Activated T-helper 2 cell treated with anti-CD3 and anti-CD28 coated beads, Interferon-gamma antibody, Interleukin-2, Interleukin-4, amounts not matched to agents 10 μg/mL and 5 μg/mL and 100 μg/mL, durations not matched to agents 14 hours and 24 hours and 36 hours (primary cell): Measurements from ENCODE around the gene C13orf42. TPM values are rescaled to one million over a fixed set of nuclear protein-coding genes. Genes with fewer than 3 reads are reported as not detected.
A peak's percentile ranks its signal among the peaks of the same experiment; 100 is the strongest.
"Not testable (repeated sequence)": the region's sequence is repeated elsewhere in the genome, so short reads cannot be mapped to it uniquely, and the experiment has no call there.

Source experiments
- DNase-seq: peaks from one replicate; pipeline ENCODE4 v3.0.0; 2021; ENCODE audit warnings: low spot score
- H3K27ac Mint-ChIP-seq: one replicate; pipeline ENCODE4 v1.8.0; 2021; ENCODE audit warnings: mixed read lengths
- H3K27me3 Mint-ChIP-seq: one replicate; pipeline ENCODE4 v1.8.0; 2021; ENCODE audit warnings: low read depth, mixed read lengths
- H3K36me3 Mint-ChIP-seq: one replicate; pipeline ENCODE4 v1.8.0; 2021; ENCODE audit warnings: low read depth, mixed read lengths
- H3K4me1 Mint-ChIP-seq: one replicate; pipeline ENCODE4 v1.8.0; 2021; ENCODE audit warnings: low read depth, mixed read lengths
- H3K4me3 Mint-ChIP-seq: one replicate; pipeline ENCODE4 v1.8.0; 2021; ENCODE audit warnings: low read depth, mild to moderate bottlenecking, moderate library complexity, mixed read lengths
- H3K9me3 Mint-ChIP-seq: one replicate; pipeline ENCODE4 v1.8.0; 2021; ENCODE audit warnings: mixed read lengths
- intact Hi-C: fragments of 100-400 bp; cut with micrococcal nuclease; formaldehyde crosslinking; loops from one replicate; pipeline ENCODE4 v1.15.1; 2023
- total RNA-seq: library from RNA; stranded (reverse); gene quantifications from 2 replicates; pipeline ENCODE4 v1.2.3, GENCODE V29; 2022

The C13orf42 gene
- total RNA-seq, 1 donor from 2014 or later = not detected

DNA sequence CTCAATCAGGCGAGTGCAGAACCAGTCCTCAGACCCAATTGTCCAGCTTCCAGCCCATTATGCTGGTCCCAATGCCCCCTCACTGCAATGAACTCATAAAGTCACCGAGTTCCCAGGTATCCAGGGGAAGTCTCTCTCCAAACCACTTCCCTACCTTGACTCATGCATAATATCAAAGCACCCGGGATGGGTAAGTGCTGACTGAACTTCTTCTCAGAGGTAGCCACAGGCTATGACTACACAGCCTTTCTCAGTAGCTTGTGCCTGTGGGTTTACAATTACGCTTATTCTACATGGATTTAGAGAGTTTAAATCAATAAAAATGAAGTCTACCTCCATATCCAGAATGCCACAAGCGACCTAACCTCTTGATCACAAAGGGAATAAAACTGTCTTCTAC is 1.7 kb upstream of the C13orf42 start:
- no peak overlapping the region for H3K27ac Mint-ChIP-seq
- H3K4me3 Mint-ChIP-seq = no peak overlapping the region
- intact Hi-C loops = no loop called here
- H3K4me1 Mint-ChIP-seq = no peaks in the 10 kb centered on the region
- H3K36me3 Mint-ChIP-seq = no peaks in the 10 kb centered on the region
- no peak for DNase-seq
- peaks cover 8% of the 10 kb centered on the region for H3K27me3 Mint-ChIP-seq
- peaks cover 3% of the 10 kb centered on the region for H3K9me3 Mint-ChIP-seq

DNA sequence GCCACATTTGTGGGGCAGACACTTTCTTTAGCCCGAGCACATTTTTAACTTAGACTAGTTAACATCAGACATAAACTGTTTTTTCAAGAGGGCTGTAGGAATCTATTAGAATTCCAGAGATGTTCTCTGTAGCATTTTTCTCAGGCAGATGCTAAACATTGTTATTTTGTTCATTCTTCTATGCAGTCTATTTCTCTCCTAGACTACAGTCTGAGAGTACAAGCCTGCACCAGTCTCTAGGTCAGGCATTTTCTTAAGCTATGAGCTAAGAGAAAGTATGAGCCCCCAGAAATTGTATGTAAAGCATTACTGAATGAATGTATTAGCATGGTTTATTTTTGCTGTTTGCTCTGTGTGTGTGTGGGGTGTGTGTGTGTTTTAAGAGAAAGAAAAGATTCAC is 923 bp upstream of the C13orf42 start:
- no peak for DNase-seq
- no peaks in the 10 kb centered on the region for H3K4me1 Mint-ChIP-seq

DNA sequence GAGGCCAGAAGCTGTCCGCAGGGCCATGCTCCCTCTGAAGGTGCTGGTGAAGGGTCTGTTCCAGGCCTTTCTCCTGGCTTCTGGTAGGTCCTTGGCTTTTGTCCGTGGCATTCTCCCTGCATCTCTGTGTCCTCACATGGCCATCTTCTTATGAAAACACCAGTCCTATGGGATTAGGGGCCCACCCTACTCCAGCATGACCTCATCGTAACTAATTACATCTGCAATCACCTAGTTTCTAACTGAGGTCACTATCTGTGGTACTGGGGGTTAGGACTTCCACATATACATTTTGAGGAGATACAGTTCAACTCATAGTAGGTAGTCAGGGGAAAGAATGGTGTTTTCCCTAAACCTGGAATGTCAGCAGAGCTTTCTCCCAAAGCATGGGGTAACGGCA is 3.1 kb downstream of the C13orf42 start:
- Mint-ChIP-seq H3K27ac (no peak overlapping the region), H3K4me1 (no peaks in the 10 kb centered on the region), H3K27me3 (peaks cover 11% of the 10 kb centered on the region), H3K9me3 (no peaks in the 10 kb centered on the region), H3K4me3 (no peak overlapping the region), H3K36me3 (no peaks in the 10 kb centered on the region)
- intact Hi-C loops = no loop called here
- no peak for DNase-seq

More for the DNA sequence above, 923 bp upstream of the C13orf42 start:
- no peaks in the 10 kb centered on the region for H3K9me3 Mint-ChIP-seq
- no peak overlapping the region for H3K4me3 Mint-ChIP-seq
- no peaks in the 10 kb centered on the region for H3K36me3 Mint-ChIP-seq
- peaks cover 5% of the 10 kb centered on the region for H3K27me3 Mint-ChIP-seq
- H3K27ac Mint-ChIP-seq = no peak overlapping the region
- intact Hi-C loops = no loop called here

DNA sequence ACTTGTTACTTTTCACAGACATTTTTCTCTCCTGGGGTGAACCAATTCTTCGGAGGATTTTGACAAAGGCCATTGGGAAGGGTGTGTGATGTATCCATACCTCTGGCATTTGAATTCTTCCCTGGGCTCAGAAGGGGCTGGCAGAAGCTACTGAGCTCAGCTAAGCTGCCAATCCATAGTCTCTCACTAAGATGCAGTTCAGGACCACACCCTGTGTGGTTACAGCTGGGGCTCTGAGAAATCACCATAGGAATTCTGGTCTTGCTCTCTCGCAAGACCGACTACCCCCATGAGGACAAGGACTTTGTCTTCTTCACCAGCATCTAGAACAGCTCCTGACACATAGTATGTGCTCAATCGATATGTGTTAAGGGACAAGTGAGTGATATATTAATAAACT is 6.0 kb downstream of the C13orf42 start:
- Mint-ChIP-seq H3K27ac (no peak overlapping the region), H3K9me3 (no peaks in the 10 kb centered on the region), H3K36me3 (no peaks in the 10 kb centered on the region), H3K27me3 (peaks cover 27% of the 10 kb centered on the region), H3K4me3 (no peak overlapping the region), H3K4me1 (no peaks in the 10 kb centered on the region)
- intact Hi-C loops = no loop called here
- no peak for DNase-seq

DNA sequence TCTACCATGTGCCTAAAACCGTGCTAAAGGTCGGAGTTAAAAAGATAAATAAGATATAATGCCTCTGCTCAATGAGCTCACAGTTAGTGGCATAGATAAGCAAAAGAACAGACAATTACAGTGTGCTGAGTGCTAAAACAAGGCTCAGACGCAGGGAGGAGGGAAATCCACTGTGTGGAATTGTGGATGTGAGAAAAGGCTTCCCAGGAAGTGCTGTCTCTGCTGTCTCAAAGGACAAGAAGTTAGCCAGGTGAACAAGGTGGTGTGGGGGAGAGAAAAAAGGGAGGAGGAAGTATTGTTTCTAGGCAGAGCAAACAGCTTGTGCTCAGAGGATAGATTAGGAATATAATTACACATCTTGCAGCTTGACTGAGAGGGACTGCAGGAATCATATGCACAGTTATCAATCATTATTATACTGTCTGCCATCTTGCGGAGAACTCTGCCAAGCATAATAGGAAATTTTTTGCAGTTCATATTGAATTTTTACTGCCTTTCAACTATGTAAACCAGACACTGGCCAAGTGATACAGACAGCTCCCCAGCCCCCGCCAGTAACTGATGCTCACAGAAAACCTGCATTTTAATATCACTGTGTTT is 9.3 kb downstream of the C13orf42 start:
- Mint-ChIP-seq H3K4me3 (no peak overlapping the region), H3K36me3 (no peaks in the 10 kb centered on the region), H3K27ac (no peak overlapping the region), H3K9me3 (no peaks in the 10 kb centered on the region), H3K4me1 (no peaks in the 10 kb centered on the region), H3K27me3 (peaks cover 56% of the 10 kb centered on the region)
- intact Hi-C loops = no loop called here
- DNase-seq = no peak

DNA sequence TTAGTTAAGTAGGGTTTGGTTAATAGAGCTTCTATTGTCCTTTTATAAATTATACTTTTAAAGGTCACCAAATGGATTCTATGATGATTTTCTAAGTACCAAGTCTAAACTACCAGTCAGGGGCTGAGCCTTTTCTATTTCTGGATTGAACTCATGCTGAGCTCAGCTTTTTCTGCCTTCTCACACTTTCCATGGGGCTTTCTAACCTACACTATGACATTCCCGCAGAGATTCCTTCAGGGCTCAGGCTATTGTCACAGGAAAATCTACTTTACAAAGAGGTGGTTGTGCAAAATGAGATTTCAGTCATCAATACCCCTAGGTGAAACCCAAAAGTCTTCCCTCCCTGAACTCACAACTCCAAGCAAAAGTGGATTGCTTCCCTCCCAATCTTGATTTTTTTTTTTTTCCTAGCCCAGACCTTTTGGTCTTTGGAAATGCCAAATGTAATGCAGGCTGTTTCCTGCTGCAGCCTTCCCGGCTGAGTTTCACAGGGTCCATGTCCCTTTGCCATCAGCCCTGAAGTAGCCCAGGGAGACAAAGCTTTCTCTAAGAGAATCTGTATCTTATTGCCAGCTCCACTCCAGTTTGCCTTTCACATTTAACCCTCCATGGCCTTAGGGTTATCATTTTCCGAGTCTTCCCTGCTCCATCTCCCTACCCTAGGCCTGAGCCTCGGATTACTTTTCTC is 13.6 kb downstream of the C13orf42 start:
- H3K36me3 Mint-ChIP-seq = no peaks in the 10 kb centered on the region
- peaks cover 63% of the 10 kb centered on the region for H3K27me3 Mint-ChIP-seq
- H3K27ac Mint-ChIP-seq = no peak overlapping the region
- H3K4me3 Mint-ChIP-seq = no peak overlapping the region
- DNase-seq = no peak
- H3K9me3 Mint-ChIP-seq = no peaks in the 10 kb centered on the region
- no peaks in the 10 kb centered on the region for H3K4me1 Mint-ChIP-seq
- intact Hi-C loops = no loop called here

DNA sequence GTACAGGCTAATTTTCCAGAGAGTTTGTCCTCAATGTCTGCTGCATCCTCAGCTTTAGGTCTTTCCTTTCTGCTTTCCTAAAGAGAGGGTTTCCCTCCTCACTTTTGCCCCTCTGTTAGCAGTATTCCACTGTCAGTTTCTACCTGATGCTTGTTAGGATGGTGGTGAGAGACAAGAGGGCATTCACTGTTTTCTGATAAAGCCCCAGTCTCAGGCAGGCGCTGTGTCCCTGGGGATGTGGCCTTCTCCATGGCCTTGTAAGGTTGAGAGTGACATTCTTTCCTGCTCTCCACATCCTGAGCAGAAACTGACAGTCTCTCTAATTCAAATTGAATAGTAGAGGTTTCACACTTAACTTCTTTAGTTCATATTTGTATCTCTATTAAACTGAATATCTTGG is 14.9 kb downstream of the C13orf42 start:
- intact Hi-C loops = no loop called here
- no peak overlapping the region for H3K27ac Mint-ChIP-seq
- H3K9me3 Mint-ChIP-seq = no peaks in the 10 kb centered on the region
- no peaks in the 10 kb centered on the region for H3K36me3 Mint-ChIP-seq
- no peak overlapping the region for H3K4me3 Mint-ChIP-seq
- no peak for DNase-seq
- H3K27me3 Mint-ChIP-seq = peaks cover 61% of the 10 kb centered on the region
- no peaks in the 10 kb centered on the region for H3K4me1 Mint-ChIP-seq

DNA sequence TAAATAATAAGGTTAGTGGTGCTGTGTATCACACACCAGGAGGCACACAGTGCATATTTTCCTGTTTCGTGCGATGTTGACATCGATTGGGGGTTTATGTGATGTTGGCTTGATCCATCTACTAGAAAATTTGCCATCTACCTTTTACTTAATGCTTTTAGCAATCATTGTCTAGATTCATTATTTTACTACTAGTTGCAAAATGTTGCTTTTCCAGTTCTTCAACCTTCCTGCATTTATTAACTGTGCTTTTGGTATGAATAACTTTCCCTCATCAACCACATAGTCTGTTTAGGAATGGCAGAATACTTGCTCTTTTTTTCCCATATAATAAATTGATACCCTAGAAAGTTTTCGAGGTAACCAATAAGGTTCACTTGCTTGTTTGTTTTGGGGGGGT is 17.5 kb downstream of the C13orf42 start:
- peaks cover 55% of the 10 kb centered on the region for H3K27me3 Mint-ChIP-seq

DNA sequence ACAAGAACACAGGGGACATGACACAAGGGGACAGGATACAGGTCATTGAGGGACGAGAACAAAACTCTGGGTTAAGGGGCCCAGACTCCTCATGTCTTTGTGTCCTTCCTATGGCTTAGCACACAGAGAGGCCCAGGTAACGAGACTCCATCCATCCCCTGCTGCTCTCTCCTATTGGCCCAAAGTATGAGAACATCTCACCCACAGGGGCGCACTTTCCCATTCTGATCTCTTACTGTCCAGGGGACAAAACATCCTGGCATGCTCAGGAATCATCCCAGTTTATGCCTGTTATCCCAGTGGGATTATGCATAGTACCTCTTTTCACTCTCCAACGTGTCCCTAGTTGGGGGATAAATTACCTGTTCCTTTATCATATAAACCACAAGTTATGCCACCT is 19.2 kb downstream of the C13orf42 start:
- no peaks in the 10 kb centered on the region for H3K36me3 Mint-ChIP-seq
- H3K27me3 Mint-ChIP-seq = peaks cover 38% of the 10 kb centered on the region
- DNase-seq = no peak
- no peak overlapping the region for H3K27ac Mint-ChIP-seq
- H3K4me1 Mint-ChIP-seq = peaks cover 1% of the 10 kb centered on the region
- H3K4me3 Mint-ChIP-seq = no peak overlapping the region
- H3K9me3 Mint-ChIP-seq = no peaks in the 10 kb centered on the region
- intact Hi-C loops = no loop called here

More for the DNA sequence above, 17.5 kb downstream of the C13orf42 start:
- Mint-ChIP-seq H3K4me3 (no peak overlapping the region), H3K27ac (no peak overlapping the region), H3K36me3 (no peaks in the 10 kb centered on the region), H3K9me3 (no peaks in the 10 kb centered on the region), H3K4me1 (peaks cover 1% of the 10 kb centered on the region)
- DNase-seq = no peak
- intact Hi-C loops = no loop called here

DNA sequence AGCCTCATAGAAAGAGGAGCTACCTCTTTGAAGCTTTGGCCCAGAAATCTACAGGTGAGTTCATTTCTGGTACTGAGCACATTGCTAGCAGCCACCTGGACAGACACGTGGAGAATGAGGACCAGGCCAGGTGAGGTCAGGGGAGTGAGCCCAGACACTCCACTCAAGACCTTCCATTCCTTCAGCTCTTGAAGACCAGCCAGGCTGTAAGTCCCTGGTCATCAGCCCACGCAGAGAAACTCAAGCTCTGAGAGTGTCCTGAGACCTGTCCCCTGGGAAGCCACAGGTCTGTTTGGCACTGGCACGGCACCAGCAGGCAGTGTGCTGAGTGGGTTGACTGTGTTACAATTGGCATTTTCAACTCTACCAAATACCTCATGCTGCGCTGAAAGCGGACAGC is 27.4 kb downstream of the C13orf42 start:
- Mint-ChIP-seq H3K4me1 (peaks cover 2% of the 10 kb centered on the region), H3K4me3 (no peak overlapping the region), H3K27me3 (peaks cover 4% of the 10 kb centered on the region), H3K36me3 (no peaks in the 10 kb centered on the region), H3K9me3 (no peaks in the 10 kb centered on the region), H3K27ac (no peak overlapping the region)
- intact Hi-C loops = no loop called here
- no peak for DNase-seq

DNA sequence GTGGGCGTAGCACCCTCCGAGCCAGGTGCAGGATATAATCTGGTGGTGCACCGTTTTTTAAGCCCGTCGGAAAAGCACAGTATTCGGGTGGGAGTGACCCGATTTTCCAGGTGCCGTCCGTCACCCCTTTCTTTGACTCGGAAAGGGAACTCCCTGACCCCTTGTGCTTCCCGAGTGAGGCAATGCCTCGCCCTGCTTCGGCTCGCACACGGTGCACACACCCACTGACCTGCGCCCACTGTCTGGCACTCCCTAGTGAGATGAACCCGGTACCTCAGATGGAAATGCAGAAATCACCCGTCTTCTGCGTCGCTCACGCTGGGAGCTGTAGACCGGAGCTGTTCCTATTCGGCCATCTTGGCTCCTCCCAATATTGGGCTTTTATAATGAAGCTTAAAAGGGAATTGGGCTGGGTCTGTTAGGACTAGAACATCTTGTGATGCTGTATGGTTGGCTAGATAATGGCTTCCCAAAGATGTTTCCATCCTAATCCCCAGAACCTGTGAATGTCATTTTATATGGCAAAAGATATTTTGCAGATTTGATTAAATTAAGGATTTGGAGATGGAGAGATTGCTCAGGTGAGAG is 30.5 kb downstream of the C13orf42 start:
- Mint-ChIP-seq H3K4me3 (peak overlapping the region; percentile 17), H3K27me3 (peaks cover 16% of the 10 kb centered on the region)
- DNase-seq, H3K9me3 Mint-ChIP-seq, H3K36me3 Mint-ChIP-seq, H3K4me1 Mint-ChIP-seq, H3K27ac Mint-ChIP-seq, intact Hi-C loops: not testable (repeated sequence)

DNA sequence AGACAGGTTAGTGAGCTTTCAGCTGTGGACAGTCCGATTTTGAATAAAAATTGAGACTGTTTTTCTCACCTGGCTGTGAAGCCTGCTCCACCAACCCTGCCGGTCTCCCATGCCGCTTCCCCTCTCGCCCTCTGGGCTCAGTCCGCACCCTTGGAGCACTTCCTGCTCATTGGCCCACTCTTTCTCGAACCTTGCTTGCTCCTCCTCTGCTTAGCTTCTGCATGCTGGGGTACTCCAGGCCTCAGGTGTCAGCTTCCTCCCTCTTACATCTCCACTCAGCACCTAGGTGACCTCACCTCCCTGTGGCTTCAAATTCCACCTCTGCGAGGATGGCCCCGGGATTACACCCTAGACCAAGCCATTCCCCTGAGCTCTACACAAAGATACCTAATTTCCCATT is 39.6 kb downstream of the C13orf42 start:
- H3K4me1 Mint-ChIP-seq = peaks cover 23% of the 10 kb centered on the region
- H3K9me3 Mint-ChIP-seq = no peaks in the 10 kb centered on the region
- no peak overlapping the region for H3K4me3 Mint-ChIP-seq
- no peak overlapping the region for H3K27ac Mint-ChIP-seq
- H3K36me3 Mint-ChIP-seq = no peaks in the 10 kb centered on the region
- no peak for DNase-seq
- H3K27me3 Mint-ChIP-seq = peaks cover 21% of the 10 kb centered on the region
- intact Hi-C loops = loop anchor here (5.0 to 10.0 kb wide), 2 partner anchors 264 to 987 kb away; no protein-coding TSS in a partner anchor

DNA sequence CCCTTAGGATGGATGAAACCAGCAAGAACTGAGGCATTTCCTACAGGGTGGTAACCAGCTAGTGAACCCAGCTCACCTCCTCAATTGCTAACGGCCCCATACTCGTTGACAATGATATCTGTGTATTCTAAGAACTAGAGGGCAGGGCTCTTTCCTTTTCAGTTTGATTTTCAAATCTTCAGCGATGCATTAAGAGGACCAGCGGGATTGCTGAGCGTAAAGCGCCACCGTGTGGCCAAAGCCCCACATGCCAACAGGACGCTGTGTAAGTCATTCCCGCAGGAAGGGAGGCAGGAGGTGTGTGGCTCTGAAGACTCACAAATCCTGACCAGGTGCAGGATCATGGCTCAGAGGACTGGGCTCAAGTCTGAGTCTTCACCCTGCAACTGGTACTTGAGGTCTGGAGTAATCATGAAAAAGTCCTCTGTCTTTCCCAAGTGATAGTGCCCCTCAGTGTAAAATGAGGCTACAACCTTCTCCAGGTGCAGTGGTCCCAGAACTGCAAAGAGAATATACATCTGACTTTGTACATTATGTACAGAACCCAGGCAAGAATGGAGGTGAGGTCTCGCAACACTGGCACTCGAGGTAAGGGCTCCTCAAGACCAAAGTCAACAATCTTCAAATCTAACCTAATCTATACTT is 40.9 kb downstream of the C13orf42 start:
- no peaks in the 10 kb centered on the region for H3K9me3 Mint-ChIP-seq
- intact Hi-C loops = loop anchor here (1.0 to 10.0 kb wide), 4 partner anchors 158 to 1094 kb away; no protein-coding TSS in a partner anchor
- peaks cover 29% of the 10 kb centered on the region for H3K4me1 Mint-ChIP-seq
- H3K27me3 Mint-ChIP-seq = peaks cover 16% of the 10 kb centered on the region
- no peak overlapping the region for H3K4me3 Mint-ChIP-seq
- no peak overlapping the region for H3K27ac Mint-ChIP-seq
- peak; percentile 72 for DNase-seq
- H3K36me3 Mint-ChIP-seq = no peaks in the 10 kb centered on the region
